BE2C (cell line): ENCODE data around the gene RBKS.

Source experiments
- DNase-seq: peaks from one replicate; pipeline ENCODE4 v3.0.0-alpha.2; 2020
- H3K27me3 ChIP-seq: fragments of 250-450 bp; sonication (Bioruptor Pico); 2 replicates; pipeline ENCODE4 v1.5.1; 2020; ENCODE audit warnings: mild to moderate bottlenecking
- H3K36me3 ChIP-seq: fragments of 250-450 bp; sonication (Bioruptor Pico); 2 replicates; pipeline ENCODE4 v1.5.1; 2020; ENCODE audit warnings: mild to moderate bottlenecking
- H3K4me1 ChIP-seq: fragments of 250-450 bp; sonication (Bioruptor Pico); 2 replicates; pipeline ENCODE4 v1.5.1; 2020
- H3K4me3 ChIP-seq: 2 replicates; pipeline ENCODE4 v1.5.1; 2011; ENCODE audit warnings: low read depth, low read length
- H3K9me3 ChIP-seq: fragments of 250-450 bp; sonication (Bioruptor Pico); 2 replicates; pipeline ENCODE4 v1.5.1; 2020
- CTCF ChIP-seq: IDR thresholded peaks from 2 replicates; pipeline ENCODE4 v1.5.1; 2012; ENCODE audit warnings: mild to moderate bottlenecking, low read depth, low read length

Gene RBKS

GRCh38 chr2:27860111-27860510, 30.1 kb downstream of the RBKS start:
- no peak for TF ChIP-seq CTCF
- peaks cover 15% of the 10 kb centered on the region for H3K4me1 ChIP-seq
- no peak for DNase-seq

GRCh38 chr2:27857417-27858172, 32.6 kb downstream of the RBKS start:
- no peaks in the 10 kb centered on the region for H3K27me3 ChIP-seq
- H3K36me3 ChIP-seq = no peaks in the 10 kb centered on the region
- H3K4me3 ChIP-seq = no peak overlapping the region
- H3K9me3 ChIP-seq = peaks cover 4% of the 10 kb centered on the region
- no peak for DNase-seq
- H3K4me1 ChIP-seq = peaks cover 12% of the 10 kb centered on the region
- no peak for TF ChIP-seq CTCF

More at GRCh38 chr2:27860111-27860510, 30.1 kb downstream of the RBKS start:
- Histone ChIP-seq H3K9me3 (peaks cover 4% of the 10 kb centered on the region), H3K27me3 (no peaks in the 10 kb centered on the region), H3K4me3 (no peak overlapping the region), H3K36me3 (no peaks in the 10 kb centered on the region)

GRCh38 chr2:27856956-27857355, 33.2 kb downstream of the RBKS start:
- no peak for DNase-seq
- peaks cover 4% of the 10 kb centered on the region for H3K9me3 ChIP-seq
- H3K36me3 ChIP-seq = no peaks in the 10 kb centered on the region
- peaks cover 9% of the 10 kb centered on the region; the same call in 1 of the 2 replicates for H3K4me1 ChIP-seq
- no peak for TF ChIP-seq CTCF
- no peaks in the 10 kb centered on the region for H3K27me3 ChIP-seq
- H3K4me3 ChIP-seq = no peak overlapping the region

GRCh38 chr2:27856386-27856785, 33.8 kb downstream of the RBKS start:
- TF ChIP-seq CTCF = no peak
- peaks cover 4% of the 10 kb centered on the region for H3K9me3 ChIP-seq
- no peak overlapping the region for H3K4me3 ChIP-seq
- no peak for DNase-seq
- peaks cover 9% of the 10 kb centered on the region; the same call in 1 of the 2 replicates for H3K4me1 ChIP-seq
- H3K36me3 ChIP-seq = no peaks in the 10 kb centered on the region
- no peaks in the 10 kb centered on the region for H3K27me3 ChIP-seq

GRCh38 chr2:27855476-27855875, 34.7 kb downstream of the RBKS start:
- no peak for DNase-seq
- H3K9me3 ChIP-seq = peaks cover 4% of the 10 kb centered on the region
- TF ChIP-seq CTCF = no peak
- peaks cover 8% of the 10 kb centered on the region; the same call in 1 of the 2 replicates for H3K4me1 ChIP-seq
- no peak overlapping the region for H3K4me3 ChIP-seq
- no peaks in the 10 kb centered on the region for H3K27me3 ChIP-seq
- no peaks in the 10 kb centered on the region for H3K36me3 ChIP-seq

- H3K4me3 ChIP-seq = no peak overlapping the region
- peaks cover 4% of the 10 kb centered on the region; the same call in 1 of the 2 replicates for H3K4me1 ChIP-seq
- H3K27me3 ChIP-seq = no peaks in the 10 kb centered on the region
- TF ChIP-seq CTCF = no peak
- H3K9me3 ChIP-seq = peaks cover 4% of the 10 kb centered on the region
- DNase-seq = no peak
- no peaks in the 10 kb centered on the region for H3K36me3 ChIP-seq
Measured at GRCh38 chr2:27854229-27854862, 35.8 kb downstream of the RBKS start.
